Measurements from ENCODE around the gene CELA2A.

The CELA2A gene

GRCh38 chr1:15513192-15513591 lies 56.7 kb downstream of the CELA2A start:
- no peak for TF ChIP-seq RAD21 (IDR thresholded peaks at IDR 0.05; ENCODE audit: low read depth)
- no peak for TF ChIP-seq ZBTB7A (IDR thresholded peaks at IDR 0.05; ENCODE audit: low read depth)
- no peak for TF ChIP-seq TEAD4 (IDR thresholded peaks at IDR 0.05)
- no peak for TF ChIP-seq CREB1 (IDR thresholded peaks at IDR 0.05; ENCODE audit: low read depth)
- no peak for TF ChIP-seq MAX (IDR thresholded peaks at IDR 0.05)
- no peak for TF ChIP-seq EGR1 (IDR thresholded peaks at IDR 0.05)
- TF ChIP-seq YY1 (IDR thresholded peaks at IDR 0.05; ENCODE audit: low read depth) = no peak
- no peak for TF ChIP-seq CEBPB (IDR thresholded peaks at IDR 0.05)
- no peak for TF ChIP-seq TAF1 (IDR thresholded peaks at IDR 0.05; ENCODE audit: low read depth)
- no peak for TF ChIP-seq USF1 (IDR thresholded peaks at IDR 0.05)
- TF ChIP-seq EP300 (IDR thresholded peaks at IDR 0.05; ENCODE audit: borderline replicate concordance) = no peak

GRCh38 chr1:15513919-15514318 lies 57.4 kb downstream of the CELA2A start:
- TF ChIP-seq TCF12 (IDR thresholded peaks at IDR 0.05; ENCODE audit: low read depth) = no peak
- no peak for TF ChIP-seq REST (IDR thresholded peaks at IDR 0.05; ENCODE audit: low read depth)
- no peak for TF ChIP-seq USF1 (IDR thresholded peaks at IDR 0.05)
- no peak for TF ChIP-seq CEBPB (IDR thresholded peaks at IDR 0.05)
- no peak for TF ChIP-seq NFIC (IDR thresholded peaks at IDR 0.05)
- no peak for TF ChIP-seq TEAD4 (IDR thresholded peaks at IDR 0.05)
- no peak for TF ChIP-seq MAX (IDR thresholded peaks at IDR 0.05)
- TF ChIP-seq TAF1 (IDR thresholded peaks at IDR 0.05; ENCODE audit: low read depth) = no peak
- TF ChIP-seq CREB1 (IDR thresholded peaks at IDR 0.05; ENCODE audit: low read depth) = no peak
- no peak for TF ChIP-seq RAD21 (IDR thresholded peaks at IDR 0.05; ENCODE audit: low read depth)
- no peak for TF ChIP-seq EP300 (IDR thresholded peaks at IDR 0.05; ENCODE audit: borderline replicate concordance)
- TF ChIP-seq ZBTB7A (IDR thresholded peaks at IDR 0.05; ENCODE audit: low read depth) = no peak
- no peak for TF ChIP-seq EGR1 (IDR thresholded peaks at IDR 0.05)
- TF ChIP-seq FOXM1 (IDR thresholded peaks at IDR 0.05; ENCODE audit: borderline replicate concordance, low read depth) = no peak
- no peak for TF ChIP-seq YY1 (IDR thresholded peaks at IDR 0.05; ENCODE audit: low read depth)

- TF ChIP-seq CREB1 (IDR thresholded peaks at IDR 0.05; ENCODE audit: low read depth) (no peak), CEBPB (IDR thresholded peaks at IDR 0.05) (no peak), ZBTB7A (IDR thresholded peaks at IDR 0.05; ENCODE audit: low read depth) (no peak), TAF1 (IDR thresholded peaks at IDR 0.05; ENCODE audit: low read depth) (no peak), FOXM1 (IDR thresholded peaks at IDR 0.05; ENCODE audit: borderline replicate concordance, low read depth) (no peak), EGR1 (IDR thresholded peaks at IDR 0.05) (no peak), REST (IDR thresholded peaks at IDR 0.05; ENCODE audit: low read depth) (no peak), RAD21 (IDR thresholded peaks at IDR 0.05; ENCODE audit: low read depth) (no peak), TEAD4 (IDR thresholded peaks at IDR 0.05) (no peak), EP300 (IDR thresholded peaks at IDR 0.05; ENCODE audit: borderline replicate concordance) (no peak), YY1 (IDR thresholded peaks at IDR 0.05; ENCODE audit: low read depth) (no peak), TCF12 (IDR thresholded peaks at IDR 0.05; ENCODE audit: low read depth) (no peak), NFIC (IDR thresholded peaks at IDR 0.05) (no peak), USF1 (IDR thresholded peaks at IDR 0.05) (no peak), MAX (IDR thresholded peaks at IDR 0.05) (no peak)
Measured at GRCh38 chr1:15515022-15515663, 58.6 kb downstream of the CELA2A start.

- TF ChIP-seq TEAD4 (IDR thresholded peaks at IDR 0.05) (no peak), YY1 (IDR thresholded peaks at IDR 0.05; ENCODE audit: low read depth) (no peak), CEBPB (IDR thresholded peaks at IDR 0.05) (no peak), TCF12 (IDR thresholded peaks at IDR 0.05; ENCODE audit: low read depth) (no peak), EP300 (IDR thresholded peaks at IDR 0.05; ENCODE audit: borderline replicate concordance) (no peak), ZBTB7A (IDR thresholded peaks at IDR 0.05; ENCODE audit: low read depth) (no peak), CREB1 (IDR thresholded peaks at IDR 0.05; ENCODE audit: low read depth) (no peak), NFIC (IDR thresholded peaks at IDR 0.05) (no peak), USF1 (IDR thresholded peaks at IDR 0.05) (no peak), RAD21 (IDR thresholded peaks at IDR 0.05; ENCODE audit: low read depth) (no peak), FOXM1 (IDR thresholded peaks at IDR 0.05; ENCODE audit: borderline replicate concordance, low read depth) (no peak), REST (IDR thresholded peaks at IDR 0.05; ENCODE audit: low read depth) (no peak), EGR1 (IDR thresholded peaks at IDR 0.05) (no peak), TAF1 (IDR thresholded peaks at IDR 0.05; ENCODE audit: low read depth) (no peak), MAX (IDR thresholded peaks at IDR 0.05) (no peak)
Measured at GRCh38 chr1:15519625-15520024, 63.1 kb downstream of the CELA2A start.

All from Ishikawa (cell line).